ENCODE results near the gene ZNF385B.

Gene ZNF385B

GRCh38 chr2:179539124-179539511 is 322.3 kb downstream of the ZNF385B start:
- H3K27me3 ChIP-seq (ENCODE audit: insufficient read depth, low read length), result no peaks in the 10 kb centered on the region
- H4K20me1 ChIP-seq (ENCODE audit: insufficient read depth, low read length), result no peaks in the 10 kb centered on the region
- H3K9ac ChIP-seq (ENCODE audit: low read length), result no peak overlapping the region
- no peak overlapping the region for H3K4me2 ChIP-seq (ENCODE audit: low read length)
- H3K9me2 ChIP-seq (ENCODE audit: low read depth, low read length), result no peaks in the 10 kb centered on the region
- H3K36me3 ChIP-seq (ENCODE audit: insufficient read depth, low read length), result no peaks in the 10 kb centered on the region
- no peaks in the 10 kb centered on the region; the same call in 1 of the 2 replicates for H3F3A ChIP-seq (ENCODE audit: insufficient read depth, low read length)
- H3K4me1 ChIP-seq (ENCODE audit: insufficient read depth, low read length, severe bottlenecking), result no peaks in the 10 kb centered on the region
- no peak for TF ChIP-seq CTCF (IDR thresholded peaks at IDR 0.05; ENCODE audit: low read length)
- TF ChIP-seq EZH2 (IDR thresholded peaks at IDR 0.05; ENCODE audit: borderline replicate concordance, low read length), result no peak
- no peak overlapping the region for H3K27ac ChIP-seq (ENCODE audit: low read depth, low read length, poor library complexity, severe bottlenecking)
- H3K79me2 ChIP-seq (ENCODE audit: insufficient read depth, low read length), result no peaks in the 10 kb centered on the region
- H3K9me3 ChIP-seq (ENCODE audit: low read length), result no peaks in the 10 kb centered on the region
- H2AFZ ChIP-seq (ENCODE audit: low read length), result no peak overlapping the region
- no peak overlapping the region for H3K4me3 ChIP-seq (ENCODE audit: low read depth, low read length, poor library complexity, severe bottlenecking)

GRCh38 chr2:179538406-179539123 is 322.8 kb downstream of the ZNF385B start:
- H3K9me2 ChIP-seq (ENCODE audit: low read depth, low read length), result no peaks in the 10 kb centered on the region
- no peak overlapping the region for H3K4me3 ChIP-seq (ENCODE audit: low read depth, low read length, poor library complexity, severe bottlenecking)
- no peaks in the 10 kb centered on the region for H3K4me1 ChIP-seq (ENCODE audit: insufficient read depth, low read length, severe bottlenecking)
- H3K4me2 ChIP-seq (ENCODE audit: low read length), result no peak overlapping the region
- no peaks in the 10 kb centered on the region for H3K36me3 ChIP-seq (ENCODE audit: insufficient read depth, low read length)
- no peaks in the 10 kb centered on the region for H4K20me1 ChIP-seq (ENCODE audit: insufficient read depth, low read length)
- no peaks in the 10 kb centered on the region for H3K27me3 ChIP-seq (ENCODE audit: insufficient read depth, low read length)
- no peak overlapping the region for H3K9ac ChIP-seq (ENCODE audit: low read length)
- TF ChIP-seq EZH2 (IDR thresholded peaks at IDR 0.05; ENCODE audit: borderline replicate concordance, low read length), result no peak
- H2AFZ ChIP-seq (ENCODE audit: low read length), result no peak overlapping the region
- H3K79me2 ChIP-seq (ENCODE audit: insufficient read depth, low read length), result no peaks in the 10 kb centered on the region
- no peaks in the 10 kb centered on the region; the same call in 1 of the 2 replicates for H3F3A ChIP-seq (ENCODE audit: insufficient read depth, low read length)
- no peak overlapping the region for H3K27ac ChIP-seq (ENCODE audit: low read depth, low read length, poor library complexity, severe bottlenecking)
- H3K9me3 ChIP-seq (ENCODE audit: low read length), result no peaks in the 10 kb centered on the region

- Histone ChIP-seq H3K27me3 (ENCODE audit: insufficient read depth, low read length) (no peaks in the 10 kb centered on the region), H3K4me1 (ENCODE audit: insufficient read depth, low read length, severe bottlenecking) (no peaks in the 10 kb centered on the region), H3K36me3 (ENCODE audit: insufficient read depth, low read length) (no peaks in the 10 kb centered on the region), H3K4me2 (ENCODE audit: low read length) (no peak overlapping the region), H2AFZ (ENCODE audit: low read length) (no peak overlapping the region), H3K9ac (ENCODE audit: low read length) (no peak overlapping the region), H4K20me1 (ENCODE audit: insufficient read depth, low read length) (no peaks in the 10 kb centered on the region), H3F3A (ENCODE audit: insufficient read depth, low read length) (no peaks in the 10 kb centered on the region), H3K9me3 (ENCODE audit: low read length) (no peaks in the 10 kb centered on the region), H3K79me2 (ENCODE audit: insufficient read depth, low read length) (no peaks in the 10 kb centered on the region), H3K27ac (ENCODE audit: low read depth, low read length, poor library complexity, severe bottlenecking) (no peak overlapping the region), H3K4me3 (ENCODE audit: low read depth, low read length, poor library complexity, severe bottlenecking) (no peak overlapping the region), H3K9me2 (ENCODE audit: low read depth, low read length) (no peaks in the 10 kb centered on the region)
- TF ChIP-seq CTCF (IDR thresholded peaks at IDR 0.05; ENCODE audit: low read length) (no peak), EZH2 (IDR thresholded peaks at IDR 0.05; ENCODE audit: borderline replicate concordance, low read length) (no peak)
These were observed 325.2 kb downstream of the ZNF385B start for GRCh38 chr2:179536185-179536584.

GRCh38 chr2:179533875-179534274 is 327.5 kb downstream of the ZNF385B start:
- no peaks in the 10 kb centered on the region for H3F3A ChIP-seq (ENCODE audit: insufficient read depth, low read length)
- no peak overlapping the region for H3K27ac ChIP-seq (ENCODE audit: low read depth, low read length, poor library complexity, severe bottlenecking)
- H4K20me1 ChIP-seq (ENCODE audit: insufficient read depth, low read length), result no peaks in the 10 kb centered on the region
- no peaks in the 10 kb centered on the region for H3K36me3 ChIP-seq (ENCODE audit: insufficient read depth, low read length)
- no peak overlapping the region for H2AFZ ChIP-seq (ENCODE audit: low read length)
- H3K4me3 ChIP-seq (ENCODE audit: low read depth, low read length, poor library complexity, severe bottlenecking), result no peak overlapping the region
- no peaks in the 10 kb centered on the region for H3K9me3 ChIP-seq (ENCODE audit: low read length)
- H3K79me2 ChIP-seq (ENCODE audit: insufficient read depth, low read length), result no peaks in the 10 kb centered on the region
- no peaks in the 10 kb centered on the region for H3K4me1 ChIP-seq (ENCODE audit: insufficient read depth, low read length, severe bottlenecking)
- H3K27me3 ChIP-seq (ENCODE audit: insufficient read depth, low read length), result no peaks in the 10 kb centered on the region
- H3K4me2 ChIP-seq (ENCODE audit: low read length), result no peak overlapping the region
- H3K9ac ChIP-seq (ENCODE audit: low read length), result no peak overlapping the region
- TF ChIP-seq CTCF (IDR thresholded peaks at IDR 0.05; ENCODE audit: low read length), result no peak
- no peak for TF ChIP-seq EZH2 (IDR thresholded peaks at IDR 0.05; ENCODE audit: borderline replicate concordance, low read length)
- H3K9me2 ChIP-seq (ENCODE audit: low read depth, low read length), result no peaks in the 10 kb centered on the region

Data from OCI-LY1 (cell line).